Measurements from ENCODE around the gene DCDC1. TPM values are rescaled to one million over a fixed set of nuclear protein-coding genes. Genes with fewer than 3 reads are reported as not detected.

Gene DCDC1
- total RNA-seq, 4 donors from 2014 or later, result 0.32 TPM; not detected in 3

GRCh38 chr11:31375879-31376278 is 6.3 kb upstream of the DCDC1 start:
- in situ Hi-C loops (cut with MboI; ENCODE audit: low pct_ligation_motif_present in 1 of 4, low pct_unique_long_range_greater_than_20kb in 1 of 4, low sequenced_read_pairs in 3 of 4), result no loop called here
- no peak overlapping the region for H3K4me3 ChIP-seq
- no peaks in the 10 kb centered on the region for H3K27me3 ChIP-seq
- no peaks in the 10 kb centered on the region for H3K36me3 ChIP-seq
- no peak for TF ChIP-seq EP300 (IDR thresholded peaks at IDR 0.05; ENCODE audit: low read depth)
- TF ChIP-seq CTCF (IDR thresholded peaks at IDR 0.05), result no peak
- no peak for TF ChIP-seq POLR2A (IDR thresholded peaks at IDR 0.05)
- no peak for TF ChIP-seq POLR2AphosphoS5 (IDR thresholded peaks at IDR 0.05)
- peaks cover 0 to 5% (median 0%) of the 10 kb centered on the region in 4 donors for H3K4me1 ChIP-seq
- no peaks in the 10 kb centered on the region for H3K9me3 ChIP-seq
- H3K27ac ChIP-seq, result no peak overlapping the region
- intact Hi-C loops (cut with DNase I; ENCODE audit: low total_unique reads), result no loop called here
- no peak for DNase-seq
- WGBS, 2 donors (ENCODE audit: low coverage in 1 of 2), result 98% methylated on average over 5 of the region's 5 CpGs; no CpG with 5 or more reads in 1 of the 2 donors

DNA sequence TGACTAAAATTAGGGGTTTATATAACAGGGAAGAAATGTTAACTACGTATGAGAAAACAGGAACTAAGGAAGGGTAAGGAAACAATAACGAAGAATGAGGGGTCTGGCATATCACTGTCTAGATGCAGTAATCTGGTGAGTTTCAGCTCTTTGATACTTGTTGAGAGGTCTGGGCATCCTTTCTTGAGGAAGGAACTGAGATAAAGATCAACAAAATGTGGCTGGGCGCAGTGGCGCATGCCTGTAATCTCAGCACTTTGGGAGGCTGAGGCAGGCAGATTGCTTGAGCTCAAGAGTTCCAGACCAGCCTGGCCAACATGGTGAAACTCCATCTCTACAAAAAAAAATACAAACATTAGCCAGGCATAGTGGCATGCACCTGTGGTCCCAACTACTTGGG is 2.7 kb downstream of the DCDC1 start:
- in situ Hi-C loops (cut with MboI; ENCODE audit: low pct_ligation_motif_present in 1 of 4, low pct_unique_long_range_greater_than_20kb in 1 of 4, low sequenced_read_pairs in 3 of 4) (no loop called here), intact Hi-C loops (cut with DNase I; ENCODE audit: low total_unique reads) (no loop called here)
- no peaks in the 10 kb centered on the region for H3K9me3 ChIP-seq
- no peaks in the 10 kb centered on the region for H3K36me3 ChIP-seq
- H3K4me1 ChIP-seq, result peaks cover 0 to 19% (median 8%) of the 10 kb centered on the region in 4 donors
- no peak overlapping the region for H3K4me3 ChIP-seq
- WGBS, 2 donors (ENCODE audit: low coverage in 1 of 2), result 61 to 76% methylated on average over 2 to 4 of the region's 4 CpGs
- H3K27ac ChIP-seq, result no peak overlapping the region
- peaks cover 3% of the 10 kb centered on the region for H3K27me3 ChIP-seq
- no peak for DNase-seq
- TF ChIP-seq POLR2A (IDR thresholded peaks at IDR 0.05) (no peak), POLR2AphosphoS5 (IDR thresholded peaks at IDR 0.05) (no peak), EP300 (IDR thresholded peaks at IDR 0.05; ENCODE audit: low read depth) (no peak), CTCF (IDR thresholded peaks at IDR 0.05) (no peak)

DNA sequence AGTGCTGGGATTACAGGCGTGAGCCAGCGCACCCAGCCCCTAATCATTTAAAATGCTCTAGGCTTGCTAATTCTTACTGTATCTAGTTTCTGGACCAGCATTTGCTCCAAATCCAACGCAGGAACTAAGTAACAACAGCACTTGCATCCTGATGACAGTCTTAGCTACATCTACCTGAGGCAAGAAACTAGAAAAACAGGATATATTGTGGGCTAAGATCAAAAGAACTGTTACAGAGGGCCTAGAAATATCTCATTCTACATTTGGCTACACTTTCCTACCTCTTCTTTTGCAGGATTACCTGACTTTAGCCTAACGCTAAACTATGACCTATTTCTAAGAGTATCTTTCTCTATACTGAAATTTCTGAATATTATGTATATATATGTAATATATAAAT is 7.8 kb downstream of the DCDC1 start:
- no peak overlapping the region for H3K27ac ChIP-seq
- H3K9me3 ChIP-seq, result no peaks in the 10 kb centered on the region
- DNase-seq, result no peak
- intact Hi-C loops (cut with DNase I; ENCODE audit: low total_unique reads), result no loop called here
- H3K36me3 ChIP-seq, result no peaks in the 10 kb centered on the region
- H3K4me1 ChIP-seq, result no peaks in the 10 kb centered on the region
- H3K27me3 ChIP-seq, result no peaks in the 10 kb centered on the region
- TF ChIP-seq EP300 (IDR thresholded peaks at IDR 0.05; ENCODE audit: low read depth) (no peak), POLR2A (IDR thresholded peaks at IDR 0.05) (no peak), POLR2AphosphoS5 (IDR thresholded peaks at IDR 0.05) (no peak), CTCF (IDR thresholded peaks at IDR 0.05) (no peak)
- WGBS, 2 donors (ENCODE audit: low coverage in 1 of 2), result 80 to 88% methylated on average over 1 to 4 of the region's 4 CpGs
- H3K4me3 ChIP-seq, result no peak overlapping the region
- in situ Hi-C loops (cut with MboI; ENCODE audit: low pct_ligation_motif_present in 1 of 4, low pct_unique_long_range_greater_than_20kb in 1 of 4, low sequenced_read_pairs in 3 of 4), result no loop called here

DNA sequence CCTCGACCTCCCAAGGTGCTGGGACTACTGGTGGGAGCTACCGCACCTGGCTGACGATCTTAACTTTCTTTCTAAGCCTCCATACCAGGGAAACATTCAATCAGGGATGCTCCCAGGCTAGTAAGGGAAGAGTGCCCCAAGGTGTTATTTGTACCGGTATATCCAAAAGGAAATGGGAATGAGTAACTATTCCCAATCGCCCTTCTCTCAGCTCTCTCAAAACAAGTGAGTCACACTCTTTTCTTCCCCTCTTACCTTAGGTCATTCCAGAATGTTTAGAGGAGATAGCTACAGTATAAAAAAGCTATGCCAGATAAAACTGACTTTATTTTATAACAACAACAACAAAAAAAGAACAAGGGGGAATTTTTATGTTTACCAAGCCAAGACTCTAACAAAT is 13.7 kb downstream of the DCDC1 start:
- no peak for DNase-seq
- TF ChIP-seq POLR2A (IDR thresholded peaks at IDR 0.05), result no peak
- no peak for TF ChIP-seq EP300 (IDR thresholded peaks at IDR 0.05; ENCODE audit: low read depth)
- TF ChIP-seq POLR2AphosphoS5 (IDR thresholded peaks at IDR 0.05), result no peak
- intact Hi-C loops (cut with DNase I; ENCODE audit: low total_unique reads), result no loop called here
- 83 to 91% methylated on average over 3 to 5 of the region's 5 CpGs for WGBS, 2 donors (ENCODE audit: low coverage in 1 of 2)
- H3K27me3 ChIP-seq, result no peaks in the 10 kb centered on the region
- in situ Hi-C loops (cut with MboI; ENCODE audit: low pct_ligation_motif_present in 1 of 4, low pct_unique_long_range_greater_than_20kb in 1 of 4, low sequenced_read_pairs in 3 of 4), result no loop called here
- H3K36me3 ChIP-seq, result no peaks in the 10 kb centered on the region
- H3K4me1 ChIP-seq, result no peaks in the 10 kb centered on the region
- H3K27ac ChIP-seq, result no peak overlapping the region
- H3K4me3 ChIP-seq, result no peak overlapping the region
- no peaks in the 10 kb centered on the region for H3K9me3 ChIP-seq

DNA sequence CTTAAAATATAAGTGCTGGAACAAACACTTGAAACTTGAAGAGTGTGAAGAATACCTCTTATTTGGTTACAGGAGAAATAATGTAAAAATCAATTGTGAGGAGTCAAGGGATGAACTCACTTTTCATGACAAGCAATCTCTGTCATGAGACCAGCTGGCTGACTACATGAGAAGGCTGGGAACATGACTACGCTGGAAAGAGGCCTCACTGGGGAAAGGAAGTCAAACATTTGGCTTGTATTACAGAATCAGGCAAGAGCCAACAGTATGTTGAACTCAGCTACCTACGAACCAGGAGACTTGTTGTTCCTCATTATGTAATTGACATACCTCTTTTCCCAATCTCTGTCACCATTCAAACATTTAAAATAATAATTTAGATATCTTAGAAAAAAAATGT is 14.4 kb downstream of the DCDC1 start:
- Histone ChIP-seq H3K4me1 (no peaks in the 10 kb centered on the region), H3K4me3 (no peak overlapping the region), H3K27me3 (no peaks in the 10 kb centered on the region), H3K9me3 (no peaks in the 10 kb centered on the region), H3K27ac (no peak overlapping the region), H3K36me3 (no peaks in the 10 kb centered on the region)
- intact Hi-C loops (cut with DNase I; ENCODE audit: low total_unique reads) (no loop called here), in situ Hi-C loops (cut with MboI; ENCODE audit: low pct_ligation_motif_present in 1 of 4, low pct_unique_long_range_greater_than_20kb in 1 of 4, low sequenced_read_pairs in 3 of 4) (no loop called here)
- 46 to 53% methylated on average over 2 of the region's 2 CpGs for WGBS, 2 donors (ENCODE audit: low coverage in 1 of 2)
- TF ChIP-seq POLR2AphosphoS5 (IDR thresholded peaks at IDR 0.05) (no peak), POLR2A (IDR thresholded peaks at IDR 0.05) (no peak), CTCF (IDR thresholded peaks at IDR 0.05) (no peak), EP300 (IDR thresholded peaks at IDR 0.05; ENCODE audit: low read depth) (no peak)
- no peak for DNase-seq
